Activated CD4-positive, alpha-beta T cell treated with anti-CD3 and anti-CD28 coated beads, Interleukin-2, amount 10 ng/mL, durations not matched to agents 24 days and 14 days (primary cell): ENCODE measurements around the gene DRG2. TPM values are rescaled to one million over a fixed set of nuclear protein-coding genes. Genes with fewer than 3 reads are reported as not detected.

Source experiments
- DNase-seq: peaks from one replicate; pipeline ENCODE4 v3.0.0; 2022
- H3K27ac Mint-ChIP-seq: one replicate; pipeline ENCODE4 v1.8.0; 2022; ENCODE audit warnings: mild to moderate bottlenecking, mixed read lengths
- H3K27me3 Mint-ChIP-seq: one replicate; pipeline ENCODE4 v1.8.0; 2022; ENCODE audit warnings: mixed read lengths
- H3K36me3 Mint-ChIP-seq: one replicate; pipeline ENCODE4 v1.8.0; 2022; ENCODE audit warnings: low read depth, mild to moderate bottlenecking, mixed read lengths
- H3K4me1 Mint-ChIP-seq: one replicate; pipeline ENCODE4 v1.8.0; 2021; ENCODE audit warnings: mixed read lengths
- H3K4me3 Mint-ChIP-seq: one replicate; pipeline ENCODE4 v1.8.0; 2022; ENCODE audit warnings: mild to moderate bottlenecking, moderate library complexity, mixed read lengths
- H3K9me3 Mint-ChIP-seq: one replicate; pipeline ENCODE4 v1.8.0; 2021; ENCODE audit warnings: mixed read lengths
- intact Hi-C: fragments of 100-400 bp; cut with micrococcal nuclease; formaldehyde crosslinking; loops from one replicate; pipeline ENCODE4 v1.15.1; 2023
- total RNA-seq: library from RNA; stranded (reverse); gene quantifications from 2 replicates; pipeline ENCODE4 v1.2.3, GENCODE V29; 2022

Gene DRG2
- 60.8 and 64.3 TPM in 2 replicates for total RNA-seq

DNA sequence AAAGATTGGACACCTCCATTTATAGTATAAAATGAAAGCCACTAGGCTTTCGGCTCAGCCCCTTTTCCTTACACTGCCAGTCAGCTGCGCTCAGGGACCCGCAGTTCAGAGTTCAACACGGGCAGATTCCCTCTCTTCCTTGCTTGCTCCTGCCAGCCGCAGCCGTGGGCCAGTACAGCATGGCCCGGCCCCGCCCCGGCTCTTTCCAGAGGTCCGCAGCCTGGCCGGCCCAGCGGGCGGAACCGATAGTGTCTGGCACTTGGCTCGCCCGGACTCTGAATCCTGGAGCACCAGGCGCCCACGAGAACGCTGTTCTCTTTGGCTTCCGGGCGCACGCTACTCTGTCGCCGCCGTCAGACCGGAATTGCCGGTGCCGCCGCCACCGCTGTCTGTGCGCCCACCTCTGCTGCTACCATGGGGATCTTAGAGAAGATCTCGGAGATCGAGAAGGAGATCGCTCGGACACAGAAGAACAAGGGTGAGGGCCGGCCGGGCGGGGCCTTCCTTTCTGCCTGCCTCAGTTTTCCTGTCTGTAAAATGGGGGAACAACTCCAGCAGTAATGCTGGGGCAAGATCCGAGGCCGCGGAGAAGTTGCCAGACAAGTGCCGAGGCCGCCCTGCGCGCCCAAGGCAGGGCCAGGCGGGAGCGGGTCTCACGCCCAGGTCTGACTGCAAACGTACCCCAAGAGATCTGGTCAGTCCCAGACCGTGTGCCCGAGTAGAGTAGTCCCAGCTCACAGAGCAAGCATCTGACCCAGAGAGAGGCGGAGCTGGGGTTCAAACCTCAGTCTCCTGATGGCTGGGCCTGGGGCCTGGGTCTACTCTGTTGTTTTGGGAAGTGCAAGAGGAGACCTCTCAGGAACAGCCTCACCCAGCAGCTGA is at the start of gene DRG2:
DRG2 (plus strand) TSS at position 339 of the 882 bp plus-strand sequence; CDS start at position 415, 76 bp downstream.
- intact Hi-C loops, result loop anchor here (2.0 to 5.0 kb wide), 2 partner anchors 46 to 95 kb away; partner anchors contain the start of gene ALKBH5
- Mint-ChIP-seq H3K4me1 (peaks cover 26% of the 10 kb centered on the region), H3K27me3 (no peaks in the 10 kb centered on the region), H3K4me3 (peak within 1 kb of the TSS; percentile 100), H3K36me3 (peaks cover 12% of the 10 kb centered on the region), H3K27ac (peak within 1 kb of the TSS; percentile 99), H3K9me3 (no peaks in the 10 kb centered on the region)
- DNase-seq, result peak; percentile 97

DNA sequence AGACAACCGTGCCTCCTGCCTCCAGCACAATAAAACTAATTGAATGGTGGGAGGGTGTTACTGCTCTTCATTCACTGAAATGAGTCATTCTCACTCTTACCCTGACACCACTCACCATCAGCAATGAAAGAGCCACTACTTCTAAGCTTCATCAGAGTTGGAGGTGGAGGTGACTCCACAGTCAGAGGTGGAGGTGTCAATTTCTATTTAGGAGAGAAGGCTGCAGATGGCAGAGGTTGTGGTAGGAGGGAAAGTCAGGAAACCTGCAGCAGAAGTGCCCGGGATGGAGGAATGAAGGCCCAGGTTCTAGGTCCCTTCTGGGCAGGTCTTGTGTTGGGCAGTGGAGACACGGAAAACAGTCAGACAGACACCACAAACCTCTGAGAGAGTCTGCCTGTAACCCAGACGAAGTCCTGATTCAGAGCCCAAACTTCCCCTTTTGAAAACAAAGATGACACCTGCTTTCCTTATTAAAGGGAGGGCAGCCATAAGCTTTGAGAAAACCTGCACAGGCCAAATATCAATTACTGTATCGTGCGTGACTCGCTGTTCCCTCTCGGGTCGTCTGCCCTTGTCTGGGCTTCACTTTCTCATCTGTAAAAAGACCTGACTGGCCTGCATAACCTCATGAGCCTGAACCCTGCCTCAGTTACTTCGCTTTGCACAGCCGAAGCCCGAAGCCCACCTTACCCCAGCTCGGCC is 49.4 kb upstream of the DRG2 start:
- no peak for DNase-seq
- H3K4me1 Mint-ChIP-seq, result peaks cover 45% of the 10 kb centered on the region

DNA sequence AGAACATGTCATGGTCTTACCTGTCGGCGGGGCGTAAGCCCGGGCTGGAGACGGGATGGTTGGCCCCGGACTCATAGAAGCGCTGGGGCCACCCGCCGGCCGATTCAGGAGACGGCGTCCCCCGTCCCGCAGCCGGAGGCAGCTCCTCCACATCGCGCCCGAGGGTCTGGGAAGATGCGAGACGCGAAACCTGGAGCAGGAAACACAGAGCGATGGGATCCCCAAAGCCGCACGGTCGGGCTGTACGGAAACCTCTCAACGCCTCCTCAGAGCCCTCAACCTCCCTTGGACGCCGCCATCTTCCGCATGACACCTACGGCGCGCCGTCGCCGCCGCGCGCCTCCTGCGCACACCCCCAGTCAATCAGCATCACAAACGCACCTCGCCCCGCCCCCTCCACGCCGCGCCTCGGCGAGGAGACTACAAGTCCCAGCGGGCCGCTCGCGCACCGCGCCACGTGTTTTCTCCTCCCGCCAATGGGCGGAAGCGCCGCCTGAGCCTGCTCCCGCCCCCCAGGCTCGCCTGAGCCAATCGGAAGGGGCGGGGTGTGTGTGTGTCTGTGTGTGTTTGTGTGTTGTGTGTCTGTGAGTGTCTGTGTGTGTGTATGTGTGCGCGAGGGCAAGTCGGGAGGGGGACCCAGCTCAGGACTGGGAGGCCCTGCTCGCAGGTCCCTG is 48.8 kb upstream of the DRG2 start, which contains the start of the genes ATPAF2 and GID4:
ATPAF2 (minus strand) TSS at position 308 of the 674 bp plus-strand sequence; CDS start at position 153, 155 bp downstream.
GID4 (plus strand) TSS at position 548 of the 674 bp plus-strand sequence; CDS start at position 605, 57 bp downstream.
- intact Hi-C loops, result loop anchor here (1.0 to 10.0 kb wide), 8 partner anchors 67 to 544 kb away; partner anchors contain the start of genes DRC3, PEMT, RASD1 and TOM1L2
- H3K27me3 Mint-ChIP-seq, result no peaks in the 10 kb centered on the region
- H3K4me3 Mint-ChIP-seq, result peak within 1 kb of the TSS; percentile 93
- peak; percentile 100 for DNase-seq
- no peaks in the 10 kb centered on the region for H3K9me3 Mint-ChIP-seq
- peak within 1 kb of the TSS; percentile 92 for H3K27ac Mint-ChIP-seq
- peaks cover 19% of the 10 kb centered on the region for H3K36me3 Mint-ChIP-seq
- peaks cover 39% of the 10 kb centered on the region for H3K4me1 Mint-ChIP-seq

More for the DNA sequence above, 49.4 kb upstream of the DRG2 start:
- H3K27me3 Mint-ChIP-seq, result no peaks in the 10 kb centered on the region
- intact Hi-C loops, result loop anchor here (5.0 to 10.0 kb wide), 4 partner anchors 81 to 543 kb away; partner anchors contain the start of gene RASD1
- H3K9me3 Mint-ChIP-seq, result no peaks in the 10 kb centered on the region
- peak overlapping the region; percentile 92 for H3K27ac Mint-ChIP-seq
- peaks cover 19% of the 10 kb centered on the region for H3K36me3 Mint-ChIP-seq
- H3K4me3 Mint-ChIP-seq, result peak overlapping the region; percentile 93

GRCh38 chr17:18039535-18040260 is 48.0 kb upstream of the DRG2 start:
- intact Hi-C loops, result loop anchor here (1.0 to 10.0 kb wide), 9 partner anchors 48 to 545 kb away; partner anchors contain the start of genes DRC3, DRG2, PEMT and RASD1
- DNase-seq, result no peak
- no peaks in the 10 kb centered on the region for H3K27me3 Mint-ChIP-seq
- peaks cover 39% of the 10 kb centered on the region for H3K4me1 Mint-ChIP-seq
- peaks cover 21% of the 10 kb centered on the region for H3K36me3 Mint-ChIP-seq
- peak overlapping the region; percentile 92 for H3K27ac Mint-ChIP-seq
- peak overlapping the region; percentile 93 for H3K4me3 Mint-ChIP-seq
- H3K9me3 Mint-ChIP-seq, result no peaks in the 10 kb centered on the region

DNA sequence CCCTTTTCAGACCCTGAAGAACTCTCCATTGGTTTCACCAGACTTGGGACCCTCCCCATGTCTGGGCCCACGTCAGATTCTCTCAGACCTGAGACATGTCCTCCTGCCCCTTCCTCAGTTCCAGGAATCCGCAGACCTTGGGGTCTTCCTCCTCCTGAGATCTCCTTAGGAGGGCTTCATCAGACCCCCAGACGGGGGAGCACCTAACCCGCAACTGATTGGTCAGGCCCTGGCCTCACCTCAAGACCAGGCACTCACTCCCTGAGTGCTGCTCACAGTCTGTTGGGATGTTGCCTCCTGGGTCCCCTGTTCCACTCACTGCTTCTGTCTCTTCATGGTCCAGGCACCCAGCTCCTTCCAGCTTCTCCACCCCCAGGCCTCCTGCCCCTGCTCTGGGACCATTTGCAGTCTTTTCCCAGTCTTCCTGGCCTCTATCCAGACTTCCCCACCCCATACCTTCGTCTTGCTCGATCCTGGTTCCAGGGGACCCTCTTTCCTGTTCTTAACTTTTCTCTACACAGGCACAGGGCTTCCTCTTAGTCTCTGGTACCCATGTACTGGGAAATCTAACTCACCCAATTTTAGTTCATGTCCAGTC is 47.4 kb upstream of the DRG2 start:
- no peaks in the 10 kb centered on the region for H3K27me3 Mint-ChIP-seq
- peaks cover 39% of the 10 kb centered on the region for H3K4me1 Mint-ChIP-seq
- H3K27ac Mint-ChIP-seq, result peak overlapping the region; percentile 84
- intact Hi-C loops, result loop anchor here (5.0 kb wide), 1 partner anchor 47 kb away; the partner anchor contains the start of gene DRG2
- peak; percentile 65 for DNase-seq
- H3K36me3 Mint-ChIP-seq, result peaks cover 23% of the 10 kb centered on the region
- no peaks in the 10 kb centered on the region for H3K9me3 Mint-ChIP-seq
- H3K4me3 Mint-ChIP-seq, result peak overlapping the region; percentile 93

DNA sequence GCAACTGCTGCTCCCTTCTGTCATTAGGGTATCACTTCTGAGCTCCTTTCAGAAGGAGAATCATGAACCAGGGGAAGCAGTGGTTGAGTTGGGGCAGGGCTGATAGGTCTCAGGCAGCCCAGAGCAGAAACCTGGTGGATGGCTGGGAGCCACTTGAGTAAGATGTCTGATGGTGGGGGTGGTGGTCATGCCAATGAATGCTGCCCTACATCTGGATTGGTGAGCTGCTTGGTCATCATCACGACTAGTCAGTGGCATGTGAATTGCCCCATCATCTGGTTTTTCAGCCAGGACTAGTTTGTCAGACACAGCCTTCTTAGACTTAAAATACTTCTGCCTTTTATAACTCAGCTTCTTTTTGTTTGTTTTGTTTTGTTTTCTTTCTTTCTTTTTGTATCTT is 46.0 kb upstream of the DRG2 start:
- peaks cover 37% of the 10 kb centered on the region for H3K4me1 Mint-ChIP-seq

GRCh38 chr17:18042983-18043382 is 44.8 kb upstream of the DRG2 start:
- DNase-seq, result no peak
- Mint-ChIP-seq H3K36me3 (peaks cover 21% of the 10 kb centered on the region), H3K27ac (no peak overlapping the region), H3K4me1 (peaks cover 27% of the 10 kb centered on the region), H3K27me3 (no peaks in the 10 kb centered on the region), H3K4me3 (no peak overlapping the region), H3K9me3 (no peaks in the 10 kb centered on the region)
- intact Hi-C loops, result loop anchor here (5.0 kb wide), 1 partner anchor 44 kb away; the partner anchor contains the start of gene DRG2

More for the DNA sequence above, 46.0 kb upstream of the DRG2 start:
- no peak for DNase-seq
- H3K27me3 Mint-ChIP-seq, result no peaks in the 10 kb centered on the region
- no peaks in the 10 kb centered on the region for H3K9me3 Mint-ChIP-seq
- H3K36me3 Mint-ChIP-seq, result peaks cover 18% of the 10 kb centered on the region
- intact Hi-C loops, result loop anchor here (5.0 kb wide), 1 partner anchor 46 kb away; the partner anchor contains the start of gene DRG2
- H3K27ac Mint-ChIP-seq, result no peak overlapping the region
- H3K4me3 Mint-ChIP-seq, result peak overlapping the region; percentile 93

DNA sequence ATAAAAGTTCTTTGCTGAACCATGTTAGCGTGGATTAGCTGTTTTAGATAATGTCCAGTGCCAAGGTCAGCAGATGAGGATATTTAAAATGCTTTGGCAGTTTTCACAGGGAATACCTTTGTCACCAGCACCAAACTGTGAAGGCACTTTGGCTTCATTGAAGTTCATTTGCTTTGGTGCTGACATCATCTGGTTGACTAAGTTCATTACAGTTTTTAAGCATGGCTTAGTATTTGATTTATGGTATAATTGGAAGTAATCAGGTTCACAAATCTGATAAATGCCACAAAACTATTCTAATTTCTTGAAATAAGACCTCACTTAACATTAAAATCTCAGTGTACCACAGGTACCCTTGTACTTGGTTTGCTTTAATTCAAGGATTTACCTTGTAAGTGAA is 44.3 kb upstream of the DRG2 start:
- no peak for DNase-seq
- Mint-ChIP-seq H3K4me1 (peaks cover 23% of the 10 kb centered on the region), H3K4me3 (no peak overlapping the region), H3K9me3 (no peaks in the 10 kb centered on the region), H3K27me3 (no peaks in the 10 kb centered on the region), H3K27ac (no peak overlapping the region), H3K36me3 (peaks cover 21% of the 10 kb centered on the region)
- intact Hi-C loops, result loop anchor here (5.0 kb wide), 1 partner anchor 44 kb away; the partner anchor contains the start of gene DRG2

- Mint-ChIP-seq H3K27ac (no peak overlapping the region), H3K4me1 (peaks cover 23% of the 10 kb centered on the region)
- intact Hi-C loops, result loop anchor here (5.0 kb wide), 1 partner anchor 43 kb away; the partner anchor contains the start of gene DRG2
Observed at GRCh38 chr17:18044609-18045008, 43.1 kb upstream of the DRG2 start.

GRCh38 chr17:18045691-18046350 is 41.9 kb upstream of the DRG2 start:
- intact Hi-C loops, result no loop called here
- Mint-ChIP-seq H3K27ac (no peak overlapping the region), H3K9me3 (no peaks in the 10 kb centered on the region), H3K36me3 (peaks cover 23% of the 10 kb centered on the region), H3K4me3 (no peak overlapping the region), H3K27me3 (no peaks in the 10 kb centered on the region), H3K4me1 (peaks cover 15% of the 10 kb centered on the region)
- no peak for DNase-seq

More at GRCh38 chr17:18044609-18045008, 43.1 kb upstream of the DRG2 start:
- DNase-seq, result no peak
- Mint-ChIP-seq H3K27me3 (no peaks in the 10 kb centered on the region), H3K9me3 (no peaks in the 10 kb centered on the region), H3K4me3 (no peak overlapping the region), H3K36me3 (peaks cover 20% of the 10 kb centered on the region)

GRCh38 chr17:18055597-18055996 is 32.2 kb upstream of the DRG2 start:
- H3K4me1 Mint-ChIP-seq, result peaks cover 2% of the 10 kb centered on the region
- no peaks in the 10 kb centered on the region for H3K9me3 Mint-ChIP-seq
- H3K36me3 Mint-ChIP-seq, result peaks cover 33% of the 10 kb centered on the region
- no peaks in the 10 kb centered on the region for H3K27me3 Mint-ChIP-seq
- H3K27ac Mint-ChIP-seq, result no peak overlapping the region
- no peak overlapping the region for H3K4me3 Mint-ChIP-seq
- intact Hi-C loops, result no loop called here
- no peak for DNase-seq

DNA sequence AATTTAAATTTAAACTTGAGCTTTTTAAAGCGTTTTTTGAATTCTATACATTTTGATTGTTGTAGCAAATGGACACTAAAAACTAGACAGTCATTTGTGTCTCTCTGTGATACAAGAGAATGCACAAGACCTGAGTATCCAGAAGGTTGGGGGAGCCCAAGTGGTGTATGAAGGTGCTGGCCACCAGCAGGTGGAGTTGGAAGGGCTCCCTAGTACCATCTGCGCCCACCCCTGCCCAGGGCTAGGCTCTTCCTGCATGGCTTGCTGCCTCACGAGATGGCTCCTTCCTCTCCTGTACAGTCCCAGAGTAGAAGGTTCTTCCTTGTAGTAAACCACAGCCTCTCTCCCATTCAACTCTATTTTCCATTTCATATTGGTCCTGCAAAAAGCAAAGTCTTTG is 31.5 kb upstream of the DRG2 start:
- H3K27me3 Mint-ChIP-seq, result no peaks in the 10 kb centered on the region
- H3K4me1 Mint-ChIP-seq, result peaks cover 2% of the 10 kb centered on the region

More for the DNA sequence above, 31.5 kb upstream of the DRG2 start:
- intact Hi-C loops, result no loop called here
- Mint-ChIP-seq H3K27ac (no peak overlapping the region), H3K9me3 (no peaks in the 10 kb centered on the region), H3K36me3 (peaks cover 32% of the 10 kb centered on the region), H3K4me3 (no peak overlapping the region)
- DNase-seq, result no peak
